A549 (cell line): ENCODE measurements around the gene ARPC1A. TPM values are rescaled to one million over a fixed set of nuclear protein-coding genes. Genes with fewer than 3 reads are reported as not detected.

Source experiments
- ATAC-seq, 2 experiments: fragments of 200-7000 bp in 1 of 2; fragments of >200 bp in 1 of 2; cut with Nextera tagmentation in 1 of 2; cut with Tn5 transposase in 1 of 2; 3 replicates each; pipeline versions ENCODE4 v1.8.0 to v1.9.1; 2018 to 2020; ENCODE audit warnings: mild to moderate bottlenecking in 1 of 2, moderate library complexity in 1 of 2
- CTCF ChIA-PET: fragments of 300-600 bp; sonication (Branson Sonifier 250); formaldehyde crosslinking; extraction: SDS; loops from one replicate; lab custom pipeline; 2021; ENCODE audit warnings: antibody characterized with exemption, inconsistent platforms; lab: Yijun Ruan, JAX
- POLR2A ChIA-PET: fragments of 350-600 bp; formaldehyde crosslinking; extraction: SDS; loops from one replicate; lab custom pipeline; 2021; ENCODE audit warnings: antibody characterized with exemption, inconsistent platforms; lab: Yijun Ruan, JAX
- DNase-seq, 2 experiments: peaks; one replicate each; pipeline versions ENCODE4 v3.0.0 to v3.0.0-alpha.2; 2011 to 2016; ENCODE audit warnings: low read depth in 1 of 2, low spot score in 1 of 2
- FAIRE-seq: peaks from 2 replicates; lab custom pipeline; 2011; peaks lifted over from hg19 to GRCh38; lab: Jason Lieb, UNC
- H3K27ac ChIP-seq, 2 experiments: fragments of >200 bp; sonication (Bioruptor Twin); formaldehyde crosslinking; 3 replicates each; pipeline ENCODE4 v1.5.1; 2016 to 2017
- H3K4me1 ChIP-seq: fragments of >200 bp; sonication (Bioruptor Twin); formaldehyde crosslinking; 3 replicates; pipeline ENCODE4 v1.6.1; 2016
- H3K4me2 ChIP-seq: fragments of >200 bp; sonication (Bioruptor Twin); formaldehyde crosslinking; 3 replicates; pipeline ENCODE4 v1.6.1; 2016
- H3K4me3 ChIP-seq: fragments of >200 bp; sonication (Bioruptor Twin); formaldehyde crosslinking; 3 replicates; pipeline ENCODE4 v1.5.1; 2016
- H3K9me3 ChIP-seq: fragments of >200 bp; sonication (Bioruptor Twin); formaldehyde crosslinking; 3 replicates; pipeline ENCODE4 v1.6.1; 2016
- BHLHE40 ChIP-seq: IDR thresholded peaks from 2 replicates; pipeline ENCODE4 v1.6.1; 2012; ENCODE audit warnings: low read depth, low read length, inconsistent platforms
- CEBPB ChIP-seq, 2 experiments: fragments of >200 bp in 1 of 2; sonication (Bioruptor Twin) in 1 of 2; formaldehyde crosslinking in 1 of 2; IDR thresholded peaks; 2 replicates each; pipeline ENCODE4 v1.6.1; 2012 to 2016
- CHD2 ChIP-seq: fragments of 150-350 bp; IDR thresholded peaks from 2 replicates; pipeline ENCODE4 v1.6.1; 2014; ENCODE audit warnings: low read length; ENCODE audit not compliant: partially characterized antibody
- EHMT2 ChIP-seq: fragments of 200-600 bp; sonication (generic); IDR thresholded peaks from 2 replicates; pipeline ENCODE4 v1.6.1; 2016; ENCODE audit warnings: antibody characterized with exemption, low read depth, mild to moderate bottlenecking, moderate library complexity
- EP300 ChIP-seq, 2 experiments: fragments of >200 bp; sonication (Bioruptor Twin); formaldehyde crosslinking; IDR thresholded peaks; 2 replicates in 1 of 2; 3 replicates in 1 of 2; pipeline ENCODE4 v1.6.1; 2016 to 2017
- FOXS1 ChIP-seq: fragments of 250-450 bp; sonication (Bioruptor Pico); IDR thresholded peaks from 2 replicates; pipeline ENCODE4 v1.5.0; 2020; ENCODE audit warnings: mild to moderate bottlenecking, moderate library complexity
- HEYL ChIP-seq: fragments of 250-450 bp; sonication (Bioruptor Pico); IDR thresholded peaks from 2 replicates; pipeline ENCODE4 v1.8.0; 2021; ENCODE audit warnings: mild to moderate bottlenecking, moderate library complexity
- HOXA7 ChIP-seq: fragments of 250-450 bp; sonication (Bioruptor Pico); IDR thresholded peaks from 2 replicates; pipeline ENCODE4 v1.5.0; 2020; ENCODE audit warnings: mild to moderate bottlenecking, moderate library complexity
- JUN ChIP-seq, 2 experiments: fragments of >200 bp; sonication (Bioruptor Twin); formaldehyde crosslinking; IDR thresholded peaks; 2 replicates in 1 of 2; 3 replicates in 1 of 2; pipeline ENCODE4 v1.6.1; 2016 to 2017
- MAZ ChIP-seq: fragments of 150-350 bp; IDR thresholded peaks from 2 replicates; pipeline ENCODE4 v1.6.1; 2014; ENCODE audit warnings: antibody characterized with exemption, low read depth, low read length, borderline replicate concordance
- MYC ChIP-seq: IDR thresholded peaks from 2 replicates; pipeline ENCODE4 v1.6.1; 2012; ENCODE audit warnings: mild to moderate bottlenecking, inconsistent platforms, low read length, improper control_type of control experiment, borderline replicate concordance
- NPAS2 ChIP-seq: fragments of 250-450 bp; sonication (Bioruptor Pico); IDR thresholded peaks from 2 replicates; pipeline ENCODE4 v1.8.0; 2022; ENCODE audit warnings: mild to moderate bottlenecking, moderate library complexity, borderline replicate concordance
- RARB ChIP-seq: fragments of 250-450 bp; sonication (Bioruptor Pico); IDR thresholded peaks from 2 replicates; pipeline ENCODE4 v1.8.0; 2021; ENCODE audit warnings: mild to moderate bottlenecking, moderate library complexity
- RFX5 ChIP-seq: fragments of 450-650 bp; IDR thresholded peaks from 2 replicates; pipeline ENCODE4 v1.7.1; 2014; ENCODE audit warnings: antibody characterized with exemption, mild to moderate bottlenecking, moderate library complexity
- RNF2 ChIP-seq: fragments of 200-600 bp; sonication (generic); IDR thresholded peaks from 2 replicates; pipeline ENCODE4 v1.6.1; 2016; ENCODE audit warnings: low read depth, mild to moderate bottlenecking, antibody characterized with exemption, moderate library complexity, borderline replicate concordance
- TP53 ChIP-seq: fragments of 250-450 bp; sonication (Bioruptor Pico); IDR thresholded peaks from 2 replicates; pipeline ENCODE4 v1.5.0; 2021; ENCODE audit warnings: mild to moderate bottlenecking, moderate library complexity
- ZFP36 ChIP-seq: fragments of 450-650 bp; IDR thresholded peaks from 2 replicates; pipeline ENCODE4 v1.6.1; 2014; ENCODE audit warnings: borderline replicate concordance; ENCODE audit not compliant: partially characterized antibody
- ZSCAN20 ChIP-seq: fragments of 250-450 bp; sonication (Bioruptor Pico); IDR thresholded peaks from 2 replicates; pipeline ENCODE4 v1.8.0; 2022; ENCODE audit warnings: mild to moderate bottlenecking, moderate library complexity
- WGBS: methylation state at CpG from one replicate; pipeline ENCODE4 v1.1.6; 2017; ENCODE audit errors: missing lambda C conversion rate; 5-methylcytosine and 5-hydroxymethylcytosine counted together
- polyA plus RNA-seq, 4 experiments: library from polyadenylated mRNA; depleted of rRNA in 3 of 4; stranded (reverse); fragments of >200 nt; fragmentation: RNase III in 1 of 4; extraction: RNeasy Plus Mini Kit Qiagen cat#74134 plus additional on column Dnase treatment in 1 of 4; gene quantifications; 2 replicates in 3 of 4; 3 replicates in 1 of 4; pipeline ENCODE4 v1.2.3, GENCODE V29; 2011 to 2017
- TF ChIP-seq, protein P1 (sequence below): fragments of 250-450 bp; sonication (Bioruptor Pico); IDR thresholded peaks from 2 replicates; pipeline ENCODE4 v1.5.0; 2020; ENCODE audit warnings: low read depth, mild to moderate bottlenecking, moderate library complexity
- TF ChIP-seq, protein P2 (sequence below): IDR thresholded peaks from 2 replicates; pipeline ENCODE4 v1.6.1; 2012
- TF ChIP-seq, protein P3 (sequence below): IDR thresholded peaks from 2 replicates; pipeline ENCODE4 v1.6.1; 2012; ENCODE audit warnings: low read depth, borderline replicate concordance
- TF ChIP-seq, protein P4 (sequence below): fragments of 150-350 bp; IDR thresholded peaks from 2 replicates; pipeline ENCODE4 v1.6.1; 2014; ENCODE audit warnings: low read depth, mild to moderate bottlenecking, low read length

The ARPC1A gene
- polyA plus RNA-seq, 2 of the 4 experiments (the other 2 are of a cell fraction) = 116 to 120 TPM

DNA sequence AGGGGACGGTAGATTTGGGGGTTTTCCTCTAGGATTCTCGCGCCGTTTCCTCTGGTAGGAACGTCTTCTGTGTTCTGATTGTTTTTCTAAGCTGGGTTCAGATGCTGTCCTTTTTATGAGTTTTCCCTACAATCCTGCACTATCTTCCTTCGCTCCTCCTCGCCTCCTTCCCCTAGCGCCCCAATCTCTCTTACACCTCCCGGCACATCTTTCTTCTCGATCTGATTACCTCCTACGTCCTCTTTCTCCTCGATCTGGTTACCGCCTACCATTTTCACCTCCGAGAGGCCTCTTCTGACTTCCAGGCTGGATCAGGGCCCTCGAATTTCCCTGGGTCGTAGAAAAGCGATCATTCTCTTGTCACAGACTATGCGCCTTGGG is 83.5 kb downstream of the ARPC1A start:
- Histone ChIP-seq H3K4me2 (peak overlapping the region; percentile 95), H3K4me3 (peak overlapping the region; percentile 99)
- 3% methylated on average over 18 of the region's 18 CpGs for WGBS
- no peak for FAIRE-seq
- TF ChIP-seq RNF2 (no peak), RARB (CRISPR knock-in tag) (no peak), NPAS2 (CRISPR knock-in tag) (no peak), RFX5 (no peak), EHMT2 (no peak), ZFP36 (no peak), EP300 (IDR thresholded peaks at IDR 0.05) (no peak), FOXS1 (CRISPR knock-in tag) (no peak), MAZ (no peak)
- TF ChIP-seq, protein P1, sequence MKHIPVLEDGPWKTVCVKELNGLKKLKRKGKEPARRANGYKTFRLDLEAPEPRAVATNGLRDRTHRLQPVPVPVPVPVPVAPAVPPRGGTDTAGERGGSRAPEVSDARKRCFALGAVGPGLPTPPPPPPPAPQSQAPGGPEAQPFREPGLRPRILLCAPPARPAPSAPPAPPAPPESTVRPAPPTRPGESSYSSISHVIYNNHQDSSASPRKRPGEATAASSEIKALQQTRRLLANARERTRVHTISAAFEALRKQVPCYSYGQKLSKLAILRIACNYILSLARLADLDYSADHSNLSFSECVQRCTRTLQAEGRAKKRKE = no peak
- TF ChIP-seq, all 56 proteins: peak for 0
- CTCF ChIA-PET = interaction anchor here (1.3 to 1.7 kb wide), 4 partner anchors 11 to 96 kb away, joined by 3 to 7 read pairs (median 4); no protein-coding TSS in a partner anchor
- H3K4me1 ChIP-seq = peaks cover 34% of the 10 kb centered on the region
- POLR2A ChIA-PET = interaction anchor here (0.6 to 2.5 kb wide), 15 partner anchors 8 to 1019 kb away, joined by 3 to 23 read pairs (median 4); partner anchors contain the start of genes AP4M1, ARPC1B, CPSF4 and KPNA7
- H3K27ac ChIP-seq = peak overlapping the region; percentile 97 to 98
- no peaks in the 10 kb centered on the region for H3K9me3 ChIP-seq
- ATAC-seq = peak; percentile 5 to 11; a peak in 4 of 6 replicates
- no peak for DNase-seq

DNA sequence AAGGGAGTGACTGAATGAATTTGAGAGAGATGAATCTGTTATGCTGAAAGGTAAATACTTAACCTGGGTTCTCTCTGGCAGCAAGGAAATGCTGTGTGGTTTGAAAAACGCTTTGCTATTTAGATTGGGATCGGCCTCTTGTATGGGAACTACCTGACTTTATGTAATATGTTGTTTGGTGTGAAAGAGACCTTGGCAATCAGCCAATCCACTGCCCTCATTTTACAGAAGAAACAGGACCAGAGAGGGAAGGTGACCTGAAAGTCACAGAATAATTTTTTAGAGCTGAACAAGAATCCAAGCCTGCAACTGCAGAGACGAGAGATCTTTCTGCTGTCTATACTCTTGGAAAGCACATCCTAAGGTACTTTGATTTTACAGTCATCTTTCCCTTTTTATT is 84.1 kb downstream of the ARPC1A start:
- no peak for FAIRE-seq
- Histone ChIP-seq H3K9me3 (no peaks in the 10 kb centered on the region), H3K4me2 (peak overlapping the region; percentile 95), H3K4me1 (peaks cover 28% of the 10 kb centered on the region)
- ChIA-PET CTCF (interaction anchor here (0.6 to 1.7 kb wide), 4 partner anchors 10 to 654 kb away, joined by 3 to 7 read pairs (median 5); no protein-coding TSS in a partner anchor), POLR2A (interaction anchor here (2.5 kb wide), 1 partner anchor 29 kb away, joined by 16 read pairs; the partner anchor contains the start of genes CPSF4 and PTCD1)
- no peak for DNase-seq
- TF ChIP-seq, protein P2, sequence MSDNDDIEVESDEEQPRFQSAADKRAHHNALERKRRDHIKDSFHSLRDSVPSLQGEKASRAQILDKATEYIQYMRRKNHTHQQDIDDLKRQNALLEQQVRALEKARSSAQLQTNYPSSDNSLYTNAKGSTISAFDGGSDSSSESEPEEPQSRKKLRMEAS = no peak
- TF ChIP-seq NPAS2 (CRISPR knock-in tag) = no peak
- no peak for TF ChIP-seq ZFP36
- TF ChIP-seq, protein P3, sequence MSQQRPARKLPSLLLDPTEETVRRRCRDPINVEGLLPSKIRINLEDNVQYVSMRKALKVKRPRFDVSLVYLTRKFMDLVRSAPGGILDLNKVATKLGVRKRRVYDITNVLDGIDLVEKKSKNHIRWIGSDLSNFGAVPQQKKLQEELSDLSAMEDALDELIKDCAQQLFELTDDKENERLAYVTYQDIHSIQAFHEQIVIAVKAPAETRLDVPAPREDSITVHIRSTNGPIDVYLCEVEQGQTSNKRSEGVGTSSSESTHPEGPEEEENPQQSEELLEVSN = no peak
- no peak for TF ChIP-seq RFX5
- TF ChIP-seq, all 56 proteins: peak for 0
- 21% methylated on average over 3 of the region's 3 CpGs for WGBS
- ATAC-seq = no peak
- H3K4me3 ChIP-seq = peak overlapping the region; percentile 99
- peak overlapping the region; percentile 97 to 98 for H3K27ac ChIP-seq

DNA sequence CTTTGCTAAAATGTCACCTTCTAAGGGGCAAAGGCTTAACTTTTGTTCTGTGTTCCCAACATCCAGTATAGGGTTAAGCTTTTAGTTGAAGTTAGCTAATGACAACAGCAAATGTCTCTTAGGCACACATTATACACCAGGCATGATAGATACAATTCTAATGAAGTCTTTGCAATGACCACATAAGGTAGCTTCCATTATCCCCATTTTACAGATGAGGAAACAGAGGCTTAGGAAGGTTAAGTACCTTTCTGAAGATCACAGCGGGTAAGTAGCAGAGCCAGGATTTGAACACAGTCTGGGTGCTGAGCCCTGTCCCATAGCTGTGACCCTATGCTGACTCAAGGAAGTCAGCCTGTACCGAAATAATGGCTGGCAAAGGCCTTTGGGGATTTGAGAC is 84.9 kb downstream of the ARPC1A start:
- POLR2A ChIA-PET = no interaction called here
- Histone ChIP-seq H3K4me2 (peak overlapping the region; percentile 95), H3K9me3 (no peaks in the 10 kb centered on the region), H3K27ac (no peak overlapping the region), H3K4me1 (peaks cover 31% of the 10 kb centered on the region), H3K4me3 (no peak overlapping the region)
- CTCF ChIA-PET = no interaction called here
- 96% methylated on average over 2 of the region's 2 CpGs for WGBS
- no peak for DNase-seq
- no peak for FAIRE-seq
- no peak for ATAC-seq
- TF ChIP-seq JUN (IDR thresholded peaks at IDR 0.05) = no peak
- TF ChIP-seq MYC = no peak
- TF ChIP-seq ZSCAN20 (CRISPR knock-in tag) = no peak
- no peak for TF ChIP-seq TP53 (CRISPR knock-in tag)
- no peak for TF ChIP-seq CHD2
- TF ChIP-seq, protein P4, sequence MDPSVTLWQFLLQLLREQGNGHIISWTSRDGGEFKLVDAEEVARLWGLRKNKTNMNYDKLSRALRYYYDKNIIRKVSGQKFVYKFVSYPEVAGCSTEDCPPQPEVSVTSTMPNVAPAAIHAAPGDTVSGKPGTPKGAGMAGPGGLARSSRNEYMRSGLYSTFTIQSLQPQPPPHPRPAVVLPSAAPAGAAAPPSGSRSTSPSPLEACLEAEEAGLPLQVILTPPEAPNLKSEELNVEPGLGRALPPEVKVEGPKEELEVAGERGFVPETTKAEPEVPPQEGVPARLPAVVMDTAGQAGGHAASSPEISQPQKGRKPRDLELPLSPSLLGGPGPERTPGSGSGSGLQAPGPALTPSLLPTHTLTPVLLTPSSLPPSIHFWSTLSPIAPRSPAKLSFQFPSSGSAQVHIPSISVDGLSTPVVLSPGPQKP = no peak
- TF ChIP-seq NPAS2 (CRISPR knock-in tag) = no peak
- no peak for TF ChIP-seq MAZ
- TF ChIP-seq CEBPB (IDR thresholded peaks at IDR 0.05) = no peak
- TF ChIP-seq HOXA7 (CRISPR knock-in tag) = no peak
- no peak for TF ChIP-seq RARB (CRISPR knock-in tag)
- TF ChIP-seq BHLHE40 = no peak
- TF ChIP-seq, protein P1 = no peak
- TF ChIP-seq HEYL (CRISPR knock-in tag) = no peak
